Measurements from ENCODE around the gene MYEOV.

- TF ChIP-seq RAD21 (IDR thresholded peaks at IDR 0.05): no peak
- no peak for TF ChIP-seq CTCF (IDR thresholded peaks at IDR 0.05; ENCODE audit: low read depth, low read length, missing input control)
- no peak for TF ChIP-seq SP1 (IDR thresholded peaks at IDR 0.05)
- no peak for TF ChIP-seq REST (IDR thresholded peaks at IDR 0.05)
- no peak for TF ChIP-seq TAF1 (conservative IDR thresholded peaks at IDR 0.05)
- no peak for TF ChIP-seq YY1 (IDR thresholded peaks at IDR 0.05)
- TF ChIP-seq MAX (IDR thresholded peaks at IDR 0.05): no peak
- TF ChIP-seq FOXA2 (IDR thresholded peaks at IDR 0.05): no peak
- no peak for TF ChIP-seq JUND (IDR thresholded peaks at IDR 0.05)
- no peak for TF ChIP-seq EGR1 (IDR thresholded peaks at IDR 0.05; ENCODE audit: low read depth in 2 of 2)
- TF ChIP-seq GABPA (IDR thresholded peaks at IDR 0.05 in 1 of 2, conservative IDR thresholded peaks at IDR 0.05 in 1 of 2): no peak
- no peak for TF ChIP-seq RXRA (IDR thresholded peaks at IDR 0.05)
Observed at GRCh38 chr11:69312453-69313404, 18.8 kb downstream of the MYEOV start.
